SK-N-SH (cell line): ENCODE measurements around the gene ITGA5. TPM values are rescaled to one million over a fixed set of nuclear protein-coding genes. Genes with fewer than 3 reads are reported as not detected.

Experiments used
- CTCF ChIA-PET: fragments of 300-600, 350-600 bp; formaldehyde crosslinking; extraction: SDS; loops from one replicate; lab custom pipeline; 2021; lab: Yijun Ruan, JAX
- POLR2A ChIA-PET: fragments of 350-600 bp; sonication (Branson Sonifier 250); formaldehyde crosslinking; extraction: SDS; loops from one replicate; lab custom pipeline; 2020; ENCODE audit warnings: antibody characterized with exemption, inconsistent platforms; lab: Yijun Ruan, JAX
- DNase-seq: peaks from one replicate; pipeline ENCODE4 v3.0.0; 2012
- H2AFZ ChIP-seq: fragments of 200-600 bp; sonication (generic); 2 replicates; pipeline ENCODE4 v1.8.1; 2016; ENCODE audit warnings: antibody characterized with exemption, mild to moderate bottlenecking, low read depth
- H3F3A ChIP-seq: fragments of 200-600 bp; sonication (generic); replicated peaks from 2 replicates; pipeline ENCODE3; 2016; ENCODE audit warnings: antibody characterized with exemption, mild to moderate bottlenecking; ENCODE audit not compliant: insufficient read depth
- H3K27ac ChIP-seq, 2 experiments: fragments of 200-500 bp in 1 of 2; fragments of 200-600 bp in 1 of 2; sonication (Bioruptor generic) in 1 of 2; sonication (generic), shearing (Covaris generic) in 1 of 2; 2 replicates each; pipeline versions ENCODE4 v1.5.1 to v1.6.1; 2014 to 2016; ENCODE audit warnings: low read depth in 2 of 2, inconsistent platforms in 1 of 2, low read length in 1 of 2, mild to moderate bottlenecking in 1 of 2, mixed read lengths in 1 of 2
- H3K27me3 ChIP-seq: fragments of 200-600 bp; sonication (generic), shearing (Covaris generic); 2 replicates; pipeline ENCODE4 v1.6.1; 2016; ENCODE audit warnings: mixed run types; ENCODE audit not compliant: insufficient read depth
- H3K36me3 ChIP-seq, 2 experiments: fragments of 200-500 bp in 1 of 2; fragments of 200-600 bp in 1 of 2; sonication (Bioruptor generic) in 1 of 2; sonication (generic) in 1 of 2; replicated peaks in 1 of 2; 2 replicates each; pipeline versions ENCODE3 to v1.5.1; 2014 to 2016; ENCODE audit warnings: low read length in 1 of 2, mild to moderate bottlenecking in 1 of 2; ENCODE audit not compliant: insufficient read depth in 2 of 2, control insufficient read depth in 1 of 2
- H3K4me1 ChIP-seq, 2 experiments: fragments of 200-500 bp in 1 of 2; fragments of 200-600 bp in 1 of 2; sonication (Bioruptor generic) in 1 of 2; sonication (generic), shearing (Covaris generic) in 1 of 2; 2 replicates each; pipeline versions ENCODE4 v1.5.1 to v1.6.1; 2014 to 2016; ENCODE audit warnings: low read depth in 1 of 2, low read length in 1 of 2, mixed run types in 1 of 2; ENCODE audit not compliant: insufficient read depth in 2 of 2, control insufficient read depth in 1 of 2
- H3K4me2 ChIP-seq: fragments of 200-600 bp; sonication (generic), shearing (Covaris generic); 2 replicates; pipeline ENCODE4 v1.6.1; 2017; ENCODE audit warnings: mixed run types
- H3K4me3 ChIP-seq, 2 experiments: fragments of 200-500 bp in 1 of 2; fragments of 200-600 bp in 1 of 2; sonication (Bioruptor generic) in 1 of 2; sonication (generic), shearing (Covaris generic) in 1 of 2; 2 replicates each; pipeline versions ENCODE4 v1.5.1 to v1.8.1; 2014 to 2016; ENCODE audit warnings: low read depth in 2 of 2, inconsistent platforms in 1 of 2, low read length in 1 of 2, mild to moderate bottlenecking in 1 of 2, mixed read lengths in 1 of 2, moderate library complexity in 1 of 2
- H3K79me2 ChIP-seq: fragments of 200-600 bp; sonication (generic); 2 replicates; pipeline ENCODE4 v1.8.1; 2017; ENCODE audit warnings: mild to moderate bottlenecking; ENCODE audit not compliant: insufficient read depth
- H3K9ac ChIP-seq: fragments of 200-600 bp; sonication (generic); 2 replicates; pipeline ENCODE4 v1.6.1; 2017; ENCODE audit warnings: mixed run types
- H3K9me2 ChIP-seq: fragments of 200-600 bp; sonication (generic); 2 replicates; pipeline ENCODE4 v1.6.1; 2017; ENCODE audit warnings: mixed run types
- H3K9me3 ChIP-seq: fragments of 200-600 bp; sonication (generic); 2 replicates; pipeline ENCODE4 v1.6.1; 2017; ENCODE audit warnings: mixed run types, mild to moderate bottlenecking, moderate library complexity
- H4K20me1 ChIP-seq: fragments of 200-600 bp; sonication (generic); 2 replicates; pipeline ENCODE4 v1.6.1; 2017; ENCODE audit warnings: mild to moderate bottlenecking, mixed run types; ENCODE audit not compliant: insufficient read depth
- ELF1 ChIP-seq: IDR thresholded peaks from 2 replicates; pipeline ENCODE4 v1.4.0; 2012
- FOSL2 ChIP-seq: IDR thresholded peaks from 2 replicates; pipeline ENCODE4 v1.4.0; 2012; ENCODE audit warnings: low read depth, mild to moderate bottlenecking, moderate library complexity, borderline replicate concordance
- FOXJ3 ChIP-seq: sonication (generic); formaldehyde crosslinking; IDR thresholded peaks from 2 replicates; pipeline ENCODE4 v1.5.1; 2020; ENCODE audit warnings: mild to moderate bottlenecking, missing genetic modification reagents
- FOXM1 ChIP-seq: IDR thresholded peaks from 2 replicates; pipeline ENCODE4 v1.4.0; 2012; ENCODE audit warnings: low read depth, mild to moderate bottlenecking
- GABPA ChIP-seq: IDR thresholded peaks from 2 replicates; pipeline ENCODE4 v1.4.0; 2012; ENCODE audit warnings: low read depth, mild to moderate bottlenecking
- IRF3 ChIP-seq: fragments of 150-350 bp; IDR thresholded peaks from 2 replicates; pipeline ENCODE4 v1.6.1; 2016; ENCODE audit warnings: mild to moderate bottlenecking, low read depth, low read length
- JUND ChIP-seq: IDR thresholded peaks from 2 replicates; pipeline ENCODE4 v1.4.0; 2012
- MAX ChIP-seq: IDR thresholded peaks from 2 replicates; pipeline ENCODE4 v1.4.0; 2012; ENCODE audit warnings: low read depth
- MXI1 ChIP-seq: IDR thresholded peaks from 2 replicates; pipeline ENCODE4 v1.6.1; 2012; ENCODE audit warnings: mild to moderate bottlenecking, low read depth, low read length, improper control_type of control experiment
- NFIC ChIP-seq: IDR thresholded peaks from 2 replicates; pipeline ENCODE4 v1.4.0; 2012; ENCODE audit warnings: borderline replicate concordance
- NRF1 ChIP-seq: IDR thresholded peaks from 2 replicates; pipeline ENCODE4 v1.6.1; 2012; ENCODE audit warnings: low read depth, mild to moderate bottlenecking, low read length
- PBX3 ChIP-seq: IDR thresholded peaks from 2 replicates; pipeline ENCODE4; 2012
- RAD21 ChIP-seq: IDR thresholded peaks from 2 replicates; pipeline ENCODE4 v1.6.1; 2012; ENCODE audit warnings: mild to moderate bottlenecking, low read length
- RCOR1 ChIP-seq: fragments of 150-350 bp; IDR thresholded peaks from 2 replicates; pipeline ENCODE4 v1.6.1; 2017; ENCODE audit warnings: antibody characterized with exemption, low read length
- RFX5 ChIP-seq: IDR thresholded peaks from 2 replicates; pipeline ENCODE4 v1.6.1; 2012; ENCODE audit warnings: mild to moderate bottlenecking, improper control_type of control experiment, low read length
- RXRA ChIP-seq: IDR thresholded peaks from 2 replicates; pipeline ENCODE4 v1.4.0; 2012; ENCODE audit warnings: low read depth, mild to moderate bottlenecking, borderline replicate concordance
- SMC3 ChIP-seq: IDR thresholded peaks from 2 replicates; pipeline ENCODE4 v1.6.1; 2012; ENCODE audit warnings: low read depth, low read length, improper control_type of control experiment
- TAF1 ChIP-seq: IDR thresholded peaks from 2 replicates; pipeline ENCODE4 v1.6.1; 2012; ENCODE audit warnings: low read depth, mild to moderate bottlenecking, low read length, moderate library complexity, borderline replicate concordance
- TCF12 ChIP-seq: IDR thresholded peaks from 2 replicates; pipeline ENCODE4 v1.4.0; 2012
- USF2 ChIP-seq: fragments of 150-350 bp; IDR thresholded peaks from 2 replicates; pipeline ENCODE4 v1.6.1; 2017; ENCODE audit warnings: antibody characterized with exemption, low read length, low read depth, borderline replicate concordance
- WGBS: methylation state at CpG from one replicate; pipeline ENCODE4 v1.1.6; 2017; ENCODE audit warnings: low lambda C conversion rate; 5-methylcytosine and 5-hydroxymethylcytosine counted together
- polyA plus RNA-seq, 3 experiments: library from polyadenylated mRNA; depleted of rRNA; stranded (reverse); fragments of >200 nt; gene quantifications; 2 replicates each; pipeline ENCODE4 v1.2.3, GENCODE V29; 2012
- TF ChIP-seq, protein P1 (sequence below): IDR thresholded peaks from 2 replicates; pipeline ENCODE4 v1.4.0; 2012; ENCODE audit warnings: low read depth, borderline replicate concordance

The ITGA5 gene
- polyA plus RNA-seq, 1 of the 3 experiments (the other 2 are of a cell fraction): 52.5 TPM

DNA sequence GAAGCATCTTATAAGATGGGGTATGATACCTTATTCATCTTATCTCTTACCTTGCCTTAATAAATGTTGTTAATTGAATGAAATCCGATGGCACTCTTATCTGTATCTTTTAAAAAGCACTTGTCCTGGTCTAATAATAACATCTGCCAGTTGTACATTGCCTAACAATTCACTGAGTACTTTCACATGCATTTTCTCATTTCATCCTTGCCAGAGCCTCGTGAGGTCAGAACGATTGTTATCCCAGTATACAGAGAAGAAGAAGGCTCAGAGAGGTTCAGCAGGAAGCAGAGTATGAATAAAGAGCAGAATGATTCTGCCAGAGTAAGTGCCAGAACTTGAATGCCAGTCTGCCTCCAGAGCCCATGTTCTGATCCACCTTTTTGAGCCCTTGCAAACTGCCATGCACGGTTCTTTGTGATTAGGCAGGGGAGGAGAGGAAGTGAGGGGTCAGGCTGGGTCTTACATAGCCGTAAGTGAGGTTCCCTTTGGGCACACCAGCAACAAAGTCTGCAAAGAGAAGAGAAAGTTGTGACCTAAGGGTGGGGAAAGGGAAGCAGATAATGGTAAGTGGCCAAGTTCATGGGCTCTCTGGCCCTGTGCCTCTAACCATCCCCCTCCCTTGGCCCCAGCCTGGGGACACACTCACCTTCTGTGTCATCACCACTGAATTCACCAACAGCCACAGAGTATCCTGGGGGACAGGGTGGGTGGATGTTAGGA lies 11.7 kb downstream of the ITGA5 start (continued):
- no peak for TF ChIP-seq MXI1
- TF ChIP-seq TAF1: no peak
- no peak for TF ChIP-seq GABPA

GRCh38 chr12:54405573-54405972 lies 13.5 kb downstream of the ITGA5 start:
- DNase-seq: no peak
- ChIA-PET POLR2A (no interaction called here), CTCF (interaction anchor here (0.8 to 12.3 kb wide), 7 partner anchors 9 to 42 kb away, joined by 3 to 490 read pairs (median 9); partner anchors contain the start of gene ITGA5)
- no peak overlapping the region for H3K9ac ChIP-seq
- H3K27ac ChIP-seq: no peak overlapping the region
- H3K9me2 ChIP-seq: no peaks in the 10 kb centered on the region
- no peaks in the 10 kb centered on the region for H3K9me3 ChIP-seq
- H3F3A ChIP-seq: peaks cover 9% of the 10 kb centered on the region
- H3K36me3 ChIP-seq: peaks cover 54 to 56% of the 10 kb centered on the region in 2 experiments
- no peaks in the 10 kb centered on the region for H3K4me1 ChIP-seq
- no peaks in the 10 kb centered on the region for H4K20me1 ChIP-seq
- H3K4me3 ChIP-seq: no peak overlapping the region
- H3K27me3 ChIP-seq: no peaks in the 10 kb centered on the region
- H2AFZ ChIP-seq: no peak overlapping the region
- TF ChIP-seq FOSL2 (no peak), RFX5 (no peak), FOXJ3 (CRISPR knock-in tag) (no peak), NRF1 (no peak), RXRA (no peak), NFIC (no peak), TCF12 (no peak), MAX (no peak), JUND (no peak), ELF1 (no peak), RAD21 (no peak), SMC3 (no peak)
- TF ChIP-seq, protein P1, sequence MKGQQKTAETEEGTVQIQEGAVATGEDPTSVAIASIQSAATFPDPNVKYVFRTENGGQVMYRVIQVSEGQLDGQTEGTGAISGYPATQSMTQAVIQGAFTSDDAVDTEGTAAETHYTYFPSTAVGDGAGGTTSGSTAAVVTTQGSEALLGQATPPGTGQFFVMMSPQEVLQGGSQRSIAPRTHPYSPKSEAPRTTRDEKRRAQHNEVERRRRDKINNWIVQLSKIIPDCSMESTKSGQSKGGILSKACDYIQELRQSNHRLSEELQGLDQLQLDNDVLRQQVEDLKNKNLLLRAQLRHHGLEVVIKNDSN: no peak
- peaks cover 15% of the 10 kb centered on the region for H3K79me2 ChIP-seq
- H3K4me2 ChIP-seq: no peak overlapping the region
- WGBS: 84% methylated on average over 7 of the region's 7 CpGs

- H3K4me3 ChIP-seq: no peak overlapping the region
- WGBS: 68% methylated on average over 2 of the region's 10 CpGs
- H3K4me1 ChIP-seq: no peaks in the 10 kb centered on the region
- no peaks in the 10 kb centered on the region for H3K9me3 ChIP-seq
- no peak overlapping the region for H3K27ac ChIP-seq
- H3K9me2 ChIP-seq: no peaks in the 10 kb centered on the region
- DNase-seq: no peak
- POLR2A ChIA-PET: no interaction called here
- H3K79me2 ChIP-seq: peaks cover 10% of the 10 kb centered on the region
- H2AFZ ChIP-seq: no peak overlapping the region
- H3F3A ChIP-seq: peaks cover 13% of the 10 kb centered on the region
- no peak overlapping the region for H3K9ac ChIP-seq
- H3K27me3 ChIP-seq: no peaks in the 10 kb centered on the region
- CTCF ChIA-PET: interaction anchor here (0.8 to 12.3 kb wide), 7 partner anchors 9 to 42 kb away, joined by 3 to 490 read pairs (median 9); partner anchors contain the start of gene ITGA5
- no peaks in the 10 kb centered on the region for H4K20me1 ChIP-seq
- no peak overlapping the region for H3K4me2 ChIP-seq
- H3K36me3 ChIP-seq: peaks cover 59 to 60% of the 10 kb centered on the region in 2 experiments
- no peak for TF ChIP-seq RCOR1
- no peak for TF ChIP-seq USF2
- TF ChIP-seq PBX3: no peak
- TF ChIP-seq FOXM1: no peak
- no peak for TF ChIP-seq IRF3
These were observed 14.0 kb downstream of the ITGA5 start for GRCh38 chr12:54405106-54405505.
